Activated CD8-positive, alpha-beta memory T cell treated with anti-CD3 and anti-CD28 coated beads, Interleukin-2, amount 10 ng/mL, durations not matched to agents 7 days and 5 days (primary cell): ENCODE results near the gene CCZ1B. TPM values are rescaled to one million over a fixed set of nuclear protein-coding genes. Genes with fewer than 3 reads are reported as not detected.
"Not testable (repeated sequence)": the region's sequence is repeated elsewhere in the genome, so short reads cannot be mapped to it uniquely, and the experiment has no call there.

Experiments used
- ATAC-seq: fragments of 150-1000 bp; cut with Tn5 transposase; one replicate; pipeline ENCODE4 v1.10.0; 2021; ENCODE audit warnings: moderate library complexity
- CTCF ChIA-PET: fragments of 350-600 bp; sonication (Branson Sonifier 250); formaldehyde crosslinking; loops from one replicate; lab custom pipeline; 2021; ENCODE audit warnings: antibody characterized with exemption; lab: Charles Lee
- DNase-seq: peaks from one replicate; pipeline ENCODE4 v3.0.0-alpha.2; 2020
- H3K27ac Mint-ChIP-seq: one replicate; pipeline ENCODE4 v1.8.0; 2021; ENCODE audit warnings: mild to moderate bottlenecking, mixed read lengths
- H3K27me3 Mint-ChIP-seq: one replicate; pipeline ENCODE4 v1.8.0; 2021; ENCODE audit warnings: mixed read lengths
- H3K36me3 Mint-ChIP-seq: one replicate; pipeline ENCODE4 v1.8.0; 2021; ENCODE audit warnings: mild to moderate bottlenecking, mixed read lengths
- H3K4me1 Mint-ChIP-seq: one replicate; pipeline ENCODE4 v1.8.0; 2021; ENCODE audit warnings: mixed read lengths
- H3K4me3 Mint-ChIP-seq: one replicate; pipeline ENCODE4 v1.8.0; 2021; ENCODE audit warnings: mild to moderate bottlenecking, moderate library complexity, mixed read lengths
- H3K9me3 Mint-ChIP-seq: one replicate; pipeline ENCODE4 v1.8.0; 2022; ENCODE audit warnings: low read depth, mixed read lengths
- total RNA-seq, 2 experiments: library from RNA; stranded (reverse); gene quantifications; one replicate each; pipeline ENCODE4 v1.2.3, GENCODE V29; 2021

The CCZ1B gene
- total RNA-seq, 2 experiments from 2014 or later = 61.2 to 67.9 TPM

- H3K4me1 Mint-ChIP-seq, CTCF ChIA-PET: not testable (repeated sequence)
Measured at GRCh38 chr7:6750173-6750572, 75.9 kb downstream of the CCZ1B start.

GRCh38 chr7:6749335-6749734, 76.7 kb downstream of the CCZ1B start:
- H3K27me3 Mint-ChIP-seq, H3K36me3 Mint-ChIP-seq, H3K9me3 Mint-ChIP-seq, H3K4me1 Mint-ChIP-seq, ATAC-seq, H3K4me3 Mint-ChIP-seq, H3K27ac Mint-ChIP-seq, DNase-seq, CTCF ChIA-PET: not testable (repeated sequence)

More at GRCh38 chr7:6750173-6750572, 75.9 kb downstream of the CCZ1B start:
- ATAC-seq = peak; percentile 23
- not testable (repeated sequence) for H3K36me3 Mint-ChIP-seq, H3K27me3 Mint-ChIP-seq, H3K4me3 Mint-ChIP-seq, H3K9me3 Mint-ChIP-seq, H3K27ac Mint-ChIP-seq, DNase-seq

Other genes starting within 250 kb of the CCZ1B start
- 10 to 100 TPM; 30.1 to 33.2 TPM for gene ZDHHC4, start 248.8 kb downstream of the CCZ1B start, total RNA-seq
- gene INTS15, start 236.3 kb downstream of the CCZ1B start, total RNA-seq = 10 to 100 TPM; 40.4 to 42.4 TPM
- gene ZNF853, start 210.7 kb downstream of the CCZ1B start, total RNA-seq = 1 to 10 TPM in 1 of 2 experiments, under 1 TPM in 1; 0.63 to 1.3 TPM
- gene ZNF316, start 189.0 kb downstream of the CCZ1B start, total RNA-seq = 10 to 100 TPM; 29.2 to 32.2 TPM
- gene ZNF12, start 119.3 kb downstream of the CCZ1B start, total RNA-seq = 10 to 100 TPM; 17.3 to 25.1 TPM
- gene RSPH10B2, start 72.2 kb downstream of the CCZ1B start, total RNA-seq = 1 to 10 TPM; 1.0 to 1.2 TPM